ENCODE results near the gene GABRG3. TPM values are rescaled to one million over a fixed set of nuclear protein-coding genes. Genes with fewer than 3 reads are reported as not detected.
A peak's percentile ranks its signal among the peaks of the same experiment; 100 is the strongest.

GABRG3 gene
- polyA plus RNA-seq, 1 experiment: not detected

GRCh38 chr15:27449941-27450340, 479.0 kb downstream of the GABRG3 start:
- Histone ChIP-seq H3K4me3 (ENCODE audit: low read depth, low read length) (no peak overlapping the region), H3K9me3 (ENCODE audit: control insufficient read depth, insufficient read depth, low read length) (no peaks in the 10 kb centered on the region), H3K27me3 (ENCODE audit: control insufficient read depth, insufficient read depth, low read length) (no peaks in the 10 kb centered on the region), H3K27ac (ENCODE audit: low read depth, low read length) (no peak overlapping the region)
- TF ChIP-seq, protein P1, sequence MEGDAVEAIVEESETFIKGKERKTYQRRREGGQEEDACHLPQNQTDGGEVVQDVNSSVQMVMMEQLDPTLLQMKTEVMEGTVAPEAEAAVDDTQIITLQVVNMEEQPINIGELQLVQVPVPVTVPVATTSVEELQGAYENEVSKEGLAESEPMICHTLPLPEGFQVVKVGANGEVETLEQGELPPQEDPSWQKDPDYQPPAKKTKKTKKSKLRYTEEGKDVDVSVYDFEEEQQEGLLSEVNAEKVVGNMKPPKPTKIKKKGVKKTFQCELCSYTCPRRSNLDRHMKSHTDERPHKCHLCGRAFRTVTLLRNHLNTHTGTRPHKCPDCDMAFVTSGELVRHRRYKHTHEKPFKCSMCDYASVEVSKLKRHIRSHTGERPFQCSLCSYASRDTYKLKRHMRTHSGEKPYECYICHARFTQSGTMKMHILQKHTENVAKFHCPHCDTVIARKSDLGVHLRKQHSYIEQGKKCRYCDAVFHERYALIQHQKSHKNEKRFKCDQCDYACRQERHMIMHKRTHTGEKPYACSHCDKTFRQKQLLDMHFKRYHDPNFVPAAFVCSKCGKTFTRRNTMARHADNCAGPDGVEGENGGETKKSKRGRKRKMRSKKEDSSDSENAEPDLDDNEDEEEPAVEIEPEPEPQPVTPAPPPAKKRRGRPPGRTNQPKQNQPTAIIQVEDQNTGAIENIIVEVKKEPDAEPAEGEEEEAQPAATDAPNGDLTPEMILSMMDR (IDR thresholded peaks at IDR 0.05; ENCODE audit: low read depth, low read length): no peak
- CTCF ChIA-PET: no interaction called here
- POLR2A ChIA-PET: no interaction called here
- no peak for DNase-seq (ENCODE audit: low read depth, low spot score)

DNA sequence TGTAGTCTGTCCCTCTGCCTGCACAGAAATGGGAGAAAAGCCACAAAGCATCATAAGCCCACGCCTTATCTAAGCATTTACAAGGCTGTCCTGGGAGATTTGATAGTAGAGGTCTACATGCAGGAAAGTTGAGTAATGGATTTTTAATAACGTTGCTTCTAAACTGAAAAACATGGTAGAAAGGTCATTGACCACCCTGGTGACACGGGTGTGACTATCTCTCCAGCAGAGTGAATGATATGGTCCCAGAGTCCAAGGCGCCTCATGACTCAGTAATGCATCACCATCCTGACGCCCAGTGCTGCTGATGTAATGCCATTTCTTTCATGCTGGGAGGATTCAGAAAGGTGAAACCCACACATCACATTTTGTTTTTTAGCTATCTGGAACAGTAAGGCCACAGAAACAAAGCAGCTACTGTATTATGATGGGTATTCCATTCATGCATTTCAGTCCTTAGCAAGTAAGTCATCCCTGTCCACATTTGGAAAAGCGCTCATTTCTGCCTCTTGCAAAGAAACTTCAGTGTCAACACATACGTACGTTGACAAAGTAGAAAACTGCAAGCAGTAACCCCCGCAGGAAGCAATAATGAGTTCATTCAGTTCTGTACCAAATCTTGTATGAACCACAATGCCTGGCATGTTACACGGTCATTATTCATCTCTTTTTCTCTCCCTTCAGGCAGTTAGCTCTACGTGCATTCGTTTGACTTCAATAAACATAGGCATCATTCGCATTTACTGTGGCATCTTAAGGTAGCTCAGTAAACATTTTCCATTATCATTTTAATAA, 483.5 kb downstream of the GABRG3 start:
- peaks cover 3% of the 10 kb centered on the region; the same call in 1 of the 2 replicates for H3K9me3 ChIP-seq (ENCODE audit: control insufficient read depth, insufficient read depth, low read length)
- no peak overlapping the region for H3K4me3 ChIP-seq (ENCODE audit: low read depth, low read length)
- no peaks in the 10 kb centered on the region for H3K27me3 ChIP-seq (ENCODE audit: control insufficient read depth, insufficient read depth, low read length)
- no peak overlapping the region for H3K27ac ChIP-seq (ENCODE audit: low read depth, low read length)
- peak; percentile 7 for DNase-seq (ENCODE audit: low read depth, low spot score)
- ChIA-PET CTCF (no interaction called here), POLR2A (no interaction called here)
- TF ChIP-seq, protein P1 (IDR thresholded peaks at IDR 0.05; ENCODE audit: low read depth, low read length): no peak

DNA sequence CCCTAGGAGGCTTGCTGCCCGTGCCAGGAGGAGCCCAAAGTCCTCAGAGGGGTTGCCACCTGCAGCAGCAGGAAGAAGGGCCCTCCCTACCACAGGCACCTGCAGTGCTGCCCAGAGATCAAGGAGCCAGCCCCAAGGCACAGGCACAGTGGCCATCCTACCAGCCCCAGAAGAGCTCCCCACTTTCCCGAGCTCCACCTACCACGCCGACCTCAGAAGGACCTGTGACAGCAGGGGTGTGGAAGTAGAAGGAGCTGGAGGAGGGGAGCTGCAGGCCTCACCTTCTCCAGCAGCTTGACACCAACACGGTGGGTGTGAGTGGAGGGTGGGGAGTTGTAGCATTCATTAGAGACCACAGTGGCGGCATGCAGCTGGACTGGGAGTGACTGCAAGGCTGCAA, 485.8 kb downstream of the GABRG3 start:
- ChIA-PET POLR2A (no interaction called here), CTCF (no interaction called here)
- no peak for DNase-seq (ENCODE audit: low read depth, low spot score)
- peaks cover 3% of the 10 kb centered on the region; the same call in 1 of the 2 replicates for H3K9me3 ChIP-seq (ENCODE audit: control insufficient read depth, insufficient read depth, low read length)
- no peak overlapping the region for H3K27ac ChIP-seq (ENCODE audit: low read depth, low read length)
- H3K4me3 ChIP-seq (ENCODE audit: low read depth, low read length): no peak overlapping the region
- H3K27me3 ChIP-seq (ENCODE audit: control insufficient read depth, insufficient read depth, low read length): no peaks in the 10 kb centered on the region
- TF ChIP-seq, protein P1 (IDR thresholded peaks at IDR 0.05; ENCODE audit: low read depth, low read length): no peak

- CTCF ChIA-PET: no interaction called here
These were observed 486.8 kb downstream of the GABRG3 start for GRCh38 chr15:27457766-27458165.

More at GRCh38 chr15:27457766-27458165, 486.8 kb downstream of the GABRG3 start:
- no peak for DNase-seq (ENCODE audit: low read depth, low spot score)
- Histone ChIP-seq H3K27ac (ENCODE audit: low read depth, low read length) (no peak overlapping the region), H3K4me3 (ENCODE audit: low read depth, low read length) (no peak overlapping the region), H3K27me3 (ENCODE audit: control insufficient read depth, insufficient read depth, low read length) (no peaks in the 10 kb centered on the region), H3K9me3 (ENCODE audit: control insufficient read depth, insufficient read depth, low read length) (peaks cover 3% of the 10 kb centered on the region; the same call in 1 of the 2 replicates)
- POLR2A ChIA-PET: no interaction called here
- TF ChIP-seq, protein P1 (IDR thresholded peaks at IDR 0.05; ENCODE audit: low read depth, low read length): no peak

Data from AG04450 (cell line).